A549 (cell line): ENCODE results near the gene KAT2A. TPM values are rescaled to one million over a fixed set of nuclear protein-coding genes. Genes with fewer than 3 reads are reported as not detected.

Source experiments
- ATAC-seq, 2 experiments: fragments of 200-7000 bp in 1 of 2; fragments of >200 bp in 1 of 2; cut with Nextera tagmentation in 1 of 2; cut with Tn5 transposase in 1 of 2; 3 replicates each; pipeline versions ENCODE4 v1.8.0 to v1.9.1; 2018 to 2020; ENCODE audit warnings: mild to moderate bottlenecking in 1 of 2, moderate library complexity in 1 of 2
- CTCF ChIA-PET: fragments of 300-600 bp; sonication (Branson Sonifier 250); formaldehyde crosslinking; extraction: SDS; loops from one replicate; lab custom pipeline; 2021; ENCODE audit warnings: antibody characterized with exemption, inconsistent platforms; lab: Yijun Ruan, JAX
- POLR2A ChIA-PET: fragments of 350-600 bp; formaldehyde crosslinking; extraction: SDS; loops from one replicate; lab custom pipeline; 2021; ENCODE audit warnings: antibody characterized with exemption, inconsistent platforms; lab: Yijun Ruan, JAX
- DNase-seq, 2 experiments: peaks; one replicate each; pipeline versions ENCODE4 v3.0.0 to v3.0.0-alpha.2; 2011 to 2016; ENCODE audit warnings: low read depth in 1 of 2, low spot score in 1 of 2
- FAIRE-seq: peaks from 2 replicates; lab custom pipeline; 2011; peaks lifted over from hg19 to GRCh38; lab: Jason Lieb, UNC
- H3K27ac ChIP-seq, 2 experiments: fragments of >200 bp; sonication (Bioruptor Twin); formaldehyde crosslinking; 3 replicates each; pipeline ENCODE4 v1.5.1; 2016 to 2017
- H3K4me1 ChIP-seq: fragments of >200 bp; sonication (Bioruptor Twin); formaldehyde crosslinking; 3 replicates; pipeline ENCODE4 v1.6.1; 2016
- H3K4me2 ChIP-seq: fragments of >200 bp; sonication (Bioruptor Twin); formaldehyde crosslinking; 3 replicates; pipeline ENCODE4 v1.6.1; 2016
- H3K4me3 ChIP-seq: fragments of >200 bp; sonication (Bioruptor Twin); formaldehyde crosslinking; 3 replicates; pipeline ENCODE4 v1.5.1; 2016
- H3K9me3 ChIP-seq: fragments of >200 bp; sonication (Bioruptor Twin); formaldehyde crosslinking; 3 replicates; pipeline ENCODE4 v1.6.1; 2016
- BHLHE40 ChIP-seq: IDR thresholded peaks from 2 replicates; pipeline ENCODE4 v1.6.1; 2012; ENCODE audit warnings: low read depth, low read length, inconsistent platforms
- CBX8 ChIP-seq: fragments of 200-600 bp; sonication (generic); IDR thresholded peaks from 2 replicates; pipeline ENCODE4 v1.6.1; 2016
- EHMT2 ChIP-seq: fragments of 200-600 bp; sonication (generic); IDR thresholded peaks from 2 replicates; pipeline ENCODE4 v1.6.1; 2016; ENCODE audit warnings: antibody characterized with exemption, low read depth, mild to moderate bottlenecking, moderate library complexity
- EP300 ChIP-seq, 2 experiments: fragments of >200 bp; sonication (Bioruptor Twin); formaldehyde crosslinking; IDR thresholded peaks; 2 replicates in 1 of 2; 3 replicates in 1 of 2; pipeline ENCODE4 v1.6.1; 2016 to 2017
- FOSB ChIP-seq: fragments of 250-450 bp; sonication (Bioruptor Pico); IDR thresholded peaks from 2 replicates; pipeline ENCODE4 v1.5.0; 2020; ENCODE audit warnings: mild to moderate bottlenecking, moderate library complexity
- FOSL2 ChIP-seq, 2 experiments: fragments of 450-650 bp in 1 of 2; fragments of >200 bp in 1 of 2; sonication (Bioruptor Twin) in 1 of 2; formaldehyde crosslinking; IDR thresholded peaks; 2 replicates each; pipeline versions ENCODE4 v1.5.0 to v1.6.1; 2016 to 2020; ENCODE audit warnings: mild to moderate bottlenecking in 1 of 2, moderate library complexity in 1 of 2
- HDAC2 ChIP-seq: fragments of 200-600 bp; sonication (generic); IDR thresholded peaks from 2 replicates; pipeline ENCODE4 v1.6.1; 2016
- JUN ChIP-seq, 2 experiments: fragments of >200 bp; sonication (Bioruptor Twin); formaldehyde crosslinking; IDR thresholded peaks; 2 replicates in 1 of 2; 3 replicates in 1 of 2; pipeline ENCODE4 v1.6.1; 2016 to 2017
- KDM5A ChIP-seq: fragments of 200-600 bp; sonication (generic); IDR thresholded peaks from 2 replicates; pipeline ENCODE4 v1.6.1; 2016; ENCODE audit warnings: antibody characterized with exemption, mild to moderate bottlenecking
- MAFK ChIP-seq: fragments of 450-650 bp; IDR thresholded peaks from 2 replicates; pipeline ENCODE4 v1.6.1; 2014; ENCODE audit not compliant: partially characterized antibody
- NFE2L2 ChIP-seq: fragments of 150-350 bp; conservative IDR thresholded peaks from 2 replicates; pipeline ENCODE4 v1.6.1; 2014; ENCODE audit warnings: low read length
- NPAS2 ChIP-seq: fragments of 250-450 bp; sonication (Bioruptor Pico); IDR thresholded peaks from 2 replicates; pipeline ENCODE4 v1.8.0; 2022; ENCODE audit warnings: mild to moderate bottlenecking, moderate library complexity, borderline replicate concordance
- RAD21 ChIP-seq, 2 experiments: fragments of >200 bp in 1 of 2; sonication (Bioruptor Twin) in 1 of 2; formaldehyde crosslinking in 1 of 2; IDR thresholded peaks in 1 of 2; conservative IDR thresholded peaks in 1 of 2; 2 replicates in 1 of 2; 3 replicates in 1 of 2; pipeline ENCODE4 v1.6.1; 2012 to 2018; ENCODE audit warnings: inconsistent platforms in 1 of 2
- RCOR1 ChIP-seq: fragments of 150-350 bp; IDR thresholded peaks from 2 replicates; pipeline ENCODE4 v1.6.1; 2014; ENCODE audit warnings: antibody characterized with exemption, low read length, low read depth
- SREBF2 ChIP-seq: fragments of 450-650 bp; IDR thresholded peaks from 2 replicates; pipeline ENCODE4 v1.6.1; 2014; ENCODE audit warnings: mild to moderate bottlenecking, moderate library complexity
- TFCP2L1 ChIP-seq: fragments of 250-450 bp; sonication (Bioruptor Pico); IDR thresholded peaks from 2 replicates; pipeline ENCODE4 v1.5.0; 2021; ENCODE audit warnings: mild to moderate bottlenecking
- ZC3H11A ChIP-seq: fragments of 450-650 bp; IDR thresholded peaks from 2 replicates; pipeline ENCODE4 v1.6.1; 2014; ENCODE audit warnings: antibody characterized with exemption, mild to moderate bottlenecking
- WGBS: methylation state at CpG from one replicate; pipeline ENCODE4 v1.1.6; 2017; ENCODE audit errors: missing lambda C conversion rate; 5-methylcytosine and 5-hydroxymethylcytosine counted together
- polyA plus RNA-seq, 4 experiments: library from polyadenylated mRNA; depleted of rRNA in 3 of 4; stranded (reverse); fragments of >200 nt; fragmentation: RNase III in 1 of 4; extraction: RNeasy Plus Mini Kit Qiagen cat#74134 plus additional on column Dnase treatment in 1 of 4; gene quantifications; 2 replicates in 3 of 4; 3 replicates in 1 of 4; pipeline ENCODE4 v1.2.3, GENCODE V29; 2011 to 2017
- TF ChIP-seq, protein P1 (sequence below): IDR thresholded peaks from 2 replicates; pipeline ENCODE4 v1.6.1; 2012
- TF ChIP-seq, protein P2 (sequence below): fragments of >200 bp; sonication (Bioruptor Twin); formaldehyde crosslinking; IDR thresholded peaks from 3 replicates; pipeline ENCODE4 v1.5.1; 2016
- TF ChIP-seq, protein P3 (sequence below): fragments of 200-600 bp; sonication (generic); IDR thresholded peaks from 2 replicates; pipeline ENCODE4 v1.6.1; 2016; ENCODE audit warnings: antibody characterized with exemption, mild to moderate bottlenecking, moderate library complexity
- TF ChIP-seq, protein P4 (sequence below): fragments of >200 bp; sonication (Bioruptor Twin); formaldehyde crosslinking; IDR thresholded peaks from 3 replicates; pipeline ENCODE4 v1.6.1; 2016

KAT2A gene
- polyA plus RNA-seq, 2 of the 4 experiments (the other 2 are of a cell fraction), result 42.2 to 68.1 TPM

DNA sequence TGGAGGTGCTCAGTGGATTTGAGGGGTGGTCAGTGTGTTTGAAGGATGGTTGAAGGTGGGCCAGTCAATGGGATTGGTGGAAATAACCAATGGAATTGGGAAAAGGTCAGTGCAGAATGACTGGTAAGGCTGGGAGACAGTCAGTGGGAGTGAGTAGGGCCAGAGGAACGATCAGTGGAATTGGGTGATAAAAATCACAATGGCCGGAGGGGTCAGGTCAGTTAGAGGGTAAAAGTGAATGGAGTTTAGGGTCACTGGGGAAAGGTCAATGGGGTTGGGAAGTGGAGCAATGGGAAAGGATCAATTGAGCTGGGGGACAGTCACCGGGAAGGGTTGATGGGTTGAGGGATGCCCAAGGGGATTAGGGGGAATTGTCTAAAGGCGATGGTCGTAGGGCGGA is 44.6 kb upstream of the KAT2A start:
- Histone ChIP-seq H3K4me1 (no peaks in the 10 kb centered on the region), H3K9me3 (no peaks in the 10 kb centered on the region), H3K27ac (no peak overlapping the region), H3K4me2 (no peak overlapping the region), H3K4me3 (no peak overlapping the region)
- DNase-seq (no peak), FAIRE-seq (no peak), ATAC-seq (no peak)
- TF ChIP-seq HDAC2 (no peak), NFE2L2 (no peak), MAFK (no peak), ZC3H11A (no peak), FOSL2 (IDR thresholded peaks at IDR 0.05) (no peak), FOSL2 (CRISPR knock-in tag; IDR thresholded peaks at IDR 0.05) (no peak), FOSB (CRISPR knock-in tag) (no peak), RCOR1 (no peak), CBX8 (no peak), KDM5A (no peak), RAD21 (conservative IDR thresholded peaks at IDR 0.05 in 1 of 2, IDR thresholded peaks at IDR 0.05 in 1 of 2) (no peak), TFCP2L1 (no peak), BHLHE40 (no peak), JUN (IDR thresholded peaks at IDR 0.05) (no peak), EHMT2 (no peak)
- TF ChIP-seq, protein P1, sequence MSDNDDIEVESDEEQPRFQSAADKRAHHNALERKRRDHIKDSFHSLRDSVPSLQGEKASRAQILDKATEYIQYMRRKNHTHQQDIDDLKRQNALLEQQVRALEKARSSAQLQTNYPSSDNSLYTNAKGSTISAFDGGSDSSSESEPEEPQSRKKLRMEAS, result no peak
- TF ChIP-seq, protein P2, sequence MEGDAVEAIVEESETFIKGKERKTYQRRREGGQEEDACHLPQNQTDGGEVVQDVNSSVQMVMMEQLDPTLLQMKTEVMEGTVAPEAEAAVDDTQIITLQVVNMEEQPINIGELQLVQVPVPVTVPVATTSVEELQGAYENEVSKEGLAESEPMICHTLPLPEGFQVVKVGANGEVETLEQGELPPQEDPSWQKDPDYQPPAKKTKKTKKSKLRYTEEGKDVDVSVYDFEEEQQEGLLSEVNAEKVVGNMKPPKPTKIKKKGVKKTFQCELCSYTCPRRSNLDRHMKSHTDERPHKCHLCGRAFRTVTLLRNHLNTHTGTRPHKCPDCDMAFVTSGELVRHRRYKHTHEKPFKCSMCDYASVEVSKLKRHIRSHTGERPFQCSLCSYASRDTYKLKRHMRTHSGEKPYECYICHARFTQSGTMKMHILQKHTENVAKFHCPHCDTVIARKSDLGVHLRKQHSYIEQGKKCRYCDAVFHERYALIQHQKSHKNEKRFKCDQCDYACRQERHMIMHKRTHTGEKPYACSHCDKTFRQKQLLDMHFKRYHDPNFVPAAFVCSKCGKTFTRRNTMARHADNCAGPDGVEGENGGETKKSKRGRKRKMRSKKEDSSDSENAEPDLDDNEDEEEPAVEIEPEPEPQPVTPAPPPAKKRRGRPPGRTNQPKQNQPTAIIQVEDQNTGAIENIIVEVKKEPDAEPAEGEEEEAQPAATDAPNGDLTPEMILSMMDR, result no peak
- TF ChIP-seq, protein P3, sequence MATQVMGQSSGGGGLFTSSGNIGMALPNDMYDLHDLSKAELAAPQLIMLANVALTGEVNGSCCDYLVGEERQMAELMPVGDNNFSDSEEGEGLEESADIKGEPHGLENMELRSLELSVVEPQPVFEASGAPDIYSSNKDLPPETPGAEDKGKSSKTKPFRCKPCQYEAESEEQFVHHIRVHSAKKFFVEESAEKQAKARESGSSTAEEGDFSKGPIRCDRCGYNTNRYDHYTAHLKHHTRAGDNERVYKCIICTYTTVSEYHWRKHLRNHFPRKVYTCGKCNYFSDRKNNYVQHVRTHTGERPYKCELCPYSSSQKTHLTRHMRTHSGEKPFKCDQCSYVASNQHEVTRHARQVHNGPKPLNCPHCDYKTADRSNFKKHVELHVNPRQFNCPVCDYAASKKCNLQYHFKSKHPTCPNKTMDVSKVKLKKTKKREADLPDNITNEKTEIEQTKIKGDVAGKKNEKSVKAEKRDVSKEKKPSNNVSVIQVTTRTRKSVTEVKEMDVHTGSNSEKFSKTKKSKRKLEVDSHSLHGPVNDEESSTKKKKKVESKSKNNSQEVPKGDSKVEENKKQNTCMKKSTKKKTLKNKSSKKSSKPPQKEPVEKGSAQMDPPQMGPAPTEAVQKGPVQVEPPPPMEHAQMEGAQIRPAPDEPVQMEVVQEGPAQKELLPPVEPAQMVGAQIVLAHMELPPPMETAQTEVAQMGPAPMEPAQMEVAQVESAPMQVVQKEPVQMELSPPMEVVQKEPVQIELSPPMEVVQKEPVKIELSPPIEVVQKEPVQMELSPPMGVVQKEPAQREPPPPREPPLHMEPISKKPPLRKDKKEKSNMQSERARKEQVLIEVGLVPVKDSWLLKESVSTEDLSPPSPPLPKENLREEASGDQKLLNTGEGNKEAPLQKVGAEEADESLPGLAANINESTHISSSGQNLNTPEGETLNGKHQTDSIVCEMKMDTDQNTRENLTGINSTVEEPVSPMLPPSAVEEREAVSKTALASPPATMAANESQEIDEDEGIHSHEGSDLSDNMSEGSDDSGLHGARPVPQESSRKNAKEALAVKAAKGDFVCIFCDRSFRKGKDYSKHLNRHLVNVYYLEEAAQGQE, result no peak
- CTCF ChIA-PET, result interaction anchor here (0.9 to 4.1 kb wide), 4 partner anchors 9 to 141 kb away, joined by 3 to 17 read pairs (median 9); partner anchors contain the start of gene KCNH4
- WGBS, result 79% methylated on average over 6 of the region's 6 CpGs
- POLR2A ChIA-PET, result no interaction called here

DNA sequence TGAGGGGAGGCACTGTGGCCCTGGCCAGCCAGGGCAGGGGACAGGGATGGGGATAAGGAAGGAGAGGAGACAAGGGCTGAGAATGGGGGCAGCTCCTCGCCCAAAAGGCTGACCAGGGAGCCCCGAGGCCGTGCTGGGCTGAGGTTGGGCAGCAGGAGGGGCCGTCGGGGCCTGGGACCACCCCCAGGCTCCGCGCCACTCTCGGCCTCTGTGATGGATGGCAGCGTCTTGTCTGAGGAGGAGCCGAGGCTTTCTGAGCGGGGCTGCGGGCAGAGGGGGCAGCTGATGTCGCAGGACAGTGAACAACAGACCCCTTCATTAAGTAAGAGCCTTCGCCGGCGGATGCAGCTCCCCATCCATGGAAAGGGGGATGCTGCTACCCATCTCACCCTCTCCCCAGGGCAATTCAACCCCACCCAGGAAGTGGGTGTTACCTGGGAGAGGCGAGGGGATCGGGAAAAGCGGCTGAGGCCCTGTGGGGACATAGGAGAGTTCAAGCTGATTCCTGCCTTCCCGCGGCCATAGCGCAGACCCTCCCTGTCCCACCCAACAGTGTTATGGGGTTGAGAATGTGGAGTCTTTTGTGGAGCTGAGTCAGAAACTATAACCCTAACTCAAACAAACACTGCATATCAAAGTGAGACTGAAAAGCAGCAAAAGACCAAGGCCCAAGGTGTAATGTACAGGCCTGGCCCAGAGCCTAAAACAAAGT is 42.7 kb upstream of the KAT2A start:
- Histone ChIP-seq H3K9me3 (no peaks in the 10 kb centered on the region), H3K27ac (no peak overlapping the region), H3K4me3 (no peak overlapping the region), H3K4me2 (no peak overlapping the region), H3K4me1 (no peaks in the 10 kb centered on the region)
- no peak for FAIRE-seq
- WGBS, result 76% methylated on average over 22 of the region's 22 CpGs
- no peak for DNase-seq
- ChIA-PET POLR2A (no interaction called here), CTCF (interaction anchor here (0.5 to 2.1 kb wide), 7 partner anchors 15 to 443 kb away, joined by 3 to 12 read pairs (median 4); partner anchors contain the start of genes GHDC and HCRT)
- TF ChIP-seq EP300 (IDR thresholded peaks at IDR 0.05) (no peak), BHLHE40 (no peak), RAD21 (conservative IDR thresholded peaks at IDR 0.05 in 1 of 2, IDR thresholded peaks at IDR 0.05 in 1 of 2) (no peak), SREBF2 (no peak), NPAS2 (CRISPR knock-in tag) (no peak), HDAC2 (no peak)
- TF ChIP-seq, protein P4, sequence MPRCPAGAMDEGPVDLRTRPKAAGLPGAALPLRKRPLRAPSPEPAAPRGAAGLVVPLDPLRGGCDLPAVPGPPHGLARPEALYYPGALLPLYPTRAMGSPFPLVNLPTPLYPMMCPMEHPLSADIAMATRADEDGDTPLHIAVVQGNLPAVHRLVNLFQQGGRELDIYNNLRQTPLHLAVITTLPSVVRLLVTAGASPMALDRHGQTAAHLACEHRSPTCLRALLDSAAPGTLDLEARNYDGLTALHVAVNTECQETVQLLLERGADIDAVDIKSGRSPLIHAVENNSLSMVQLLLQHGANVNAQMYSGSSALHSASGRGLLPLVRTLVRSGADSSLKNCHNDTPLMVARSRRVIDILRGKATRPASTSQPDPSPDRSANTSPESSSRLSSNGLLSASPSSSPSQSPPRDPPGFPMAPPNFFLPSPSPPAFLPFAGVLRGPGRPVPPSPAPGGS, result no peak
- ATAC-seq, result peak in 1 of 2 experiments; percentile 8; a peak in 1 of 6 replicates
